GM12878 (cell line): ENCODE measurements around the gene ARMC3. TPM values are rescaled to one million over a fixed set of nuclear protein-coding genes. Genes with fewer than 3 reads are reported as not detected.

ENCODE experiments used
- ATAC-seq: fragments of 200-7000 bp; cut with Tn5 transposase; 3 replicates; pipeline ENCODE4 v1.9.1; 2020; ENCODE audit warnings: mild to moderate bottlenecking, moderate library complexity
- BruUV-seq: library from RNA; stranded (reverse); fragments of 400-500 nt; replicated peaks from 2 replicates; lab custom pipeline; 2021; lab: Mats Ljungman, UMichigan
- CTCF ChIA-PET: fragments of 300-600 bp; sonication (Branson Sonifier 250); formaldehyde crosslinking; extraction: SDS; loops from one replicate; lab custom pipeline; 2021; ENCODE audit warnings: inconsistent platforms; lab: Yijun Ruan, JAX
- POLR2A ChIA-PET: fragments of 350-600 bp; formaldehyde crosslinking; extraction: SDS; loops from one replicate; lab custom pipeline; 2021; ENCODE audit warnings: inconsistent platforms; lab: Charles Lee
- RAD21 ChIA-PET: fragments of 300-600 bp; sonication (Branson Sonifier 250); formaldehyde crosslinking; loops from one replicate; lab custom pipeline; 2023; ENCODE audit warnings: antibody characterized with exemption; ENCODE audit not compliant: unreplicated experiment; lab: Charles Lee
- SMC1A ChIA-PET: fragments of 300-600 bp; sonication (Branson Sonifier 250); formaldehyde crosslinking; loops from one replicate; lab custom pipeline; 2023; ENCODE audit not compliant: unreplicated experiment, uncharacterized antibody; lab: Charles Lee
- DNase-seq: peaks from one replicate; pipeline ENCODE4 v3.0.0-alpha.2; 2011; ENCODE audit warnings: low read depth, low spot score
- FAIRE-seq: peaks from 3 replicates; lab custom pipeline; 2011; peaks lifted over from hg19 to GRCh38; lab: Jason Lieb, UNC
- H2AFZ ChIP-seq: 2 replicates; pipeline ENCODE4 v1.6.0; 2011; ENCODE audit warnings: low read depth, low read length, control low read depth; ENCODE audit not compliant: control insufficient read depth
- H3K27ac ChIP-seq: 2 replicates; pipeline ENCODE4 v1.5.1; 2011; ENCODE audit warnings: control low read depth; ENCODE audit not compliant: control insufficient read depth, insufficient read depth
- H3K27me3 ChIP-seq, 2 experiments: replicated peaks in 1 of 2; 2 replicates each; pipeline versions ENCODE4 v1.6.0 to v1.6.1; 2011; ENCODE audit warnings: low read length in 1 of 2; ENCODE audit not compliant: control insufficient read depth in 2 of 2, insufficient read depth in 2 of 2
- H3K36me3 ChIP-seq, 2 experiments: 2 replicates each; pipeline ENCODE4 v1.5.1; 2011; ENCODE audit warnings: low read length in 1 of 2; ENCODE audit not compliant: control insufficient read depth in 2 of 2, insufficient read depth in 2 of 2
- H3K4me1 ChIP-seq: 2 replicates; pipeline ENCODE4 v1.6.1; 2011; ENCODE audit warnings: mild to moderate bottlenecking, low read length, moderate library complexity, mixed read lengths; ENCODE audit not compliant: control insufficient read depth, insufficient read depth
- H3K4me2 ChIP-seq: 2 replicates; pipeline ENCODE4 v1.6.0; 2011; ENCODE audit warnings: control low read depth; ENCODE audit not compliant: control insufficient read depth, insufficient read depth
- H3K4me3 ChIP-seq: fragments of 200-600 bp; sonication (generic); 2 replicates; pipeline ENCODE4 v1.5.1; 2016
- H3K79me2 ChIP-seq: 2 replicates; pipeline ENCODE4 v1.6.0; 2011; ENCODE audit warnings: low read length; ENCODE audit not compliant: control insufficient read depth, insufficient read depth
- H3K9ac ChIP-seq: 2 replicates; pipeline ENCODE4 v1.8.0; 2011; ENCODE audit warnings: low read length, control low read depth, mixed read lengths; ENCODE audit not compliant: control insufficient read depth, insufficient read depth
- H3K9me3 ChIP-seq: replicated peaks from 3 replicates; pipeline ENCODE4 v1.5.1; 2011; ENCODE audit warnings: mild to moderate bottlenecking, low read length; ENCODE audit not compliant: control insufficient read depth, insufficient read depth
- H4K20me1 ChIP-seq: 2 replicates; pipeline ENCODE4 v1.6.0; 2011; ENCODE audit not compliant: control insufficient read depth, insufficient read depth
- BACH1 ChIP-seq: fragments of 450-650 bp; IDR thresholded peaks from 2 replicates; pipeline ENCODE4 v1.6.1; 2017; ENCODE audit warnings: mild to moderate bottlenecking, borderline replicate concordance
- BRCA1 ChIP-seq: IDR thresholded peaks from 2 replicates; pipeline ENCODE4 v1.6.1; 2011; ENCODE audit warnings: low read depth, low read length, improper control_type of control experiment
- CREM ChIP-seq: IDR thresholded peaks from 2 replicates; pipeline ENCODE4 v1.6.1; 2014; ENCODE audit warnings: antibody characterized with exemption, low read depth
- FOS ChIP-seq: IDR thresholded peaks from 3 replicates; pipeline ENCODE4 v1.6.1; 2011; ENCODE audit warnings: borderline replicate concordance; ENCODE audit not compliant: insufficient read length; ENCODE audit errors: extremely low read depth
- IRF4 ChIP-seq: IDR thresholded peaks from 2 replicates; pipeline ENCODE4 v1.6.1; 2011; ENCODE audit warnings: low read depth, low read length
- MTA2 ChIP-seq: fragments of 450-650 bp; IDR thresholded peaks from 2 replicates; pipeline ENCODE4 v1.6.1; 2016; ENCODE audit warnings: low read depth, mild to moderate bottlenecking, moderate library complexity
- NFYA ChIP-seq: IDR thresholded peaks from 2 replicates; pipeline ENCODE4 v1.6.1; 2011; ENCODE audit warnings: low read depth, mild to moderate bottlenecking, low read length, improper control_type of control experiment, borderline replicate concordance
- PML ChIP-seq: IDR thresholded peaks from 2 replicates; pipeline ENCODE4 v1.6.1; 2012; ENCODE audit warnings: low read length, inconsistent platforms
- POLR2A ChIP-seq: IDR thresholded peaks from 2 replicates; pipeline ENCODE4 v1.6.1; 2011; ENCODE audit warnings: low read depth, mild to moderate bottlenecking, low read length
- REST ChIP-seq: IDR thresholded peaks from 2 replicates; pipeline ENCODE4 v1.6.1; 2012; ENCODE audit warnings: mild to moderate bottlenecking, low read depth, low read length
- STAT3 ChIP-seq: IDR thresholded peaks from 2 replicates; pipeline ENCODE4 v1.6.1; 2011; ENCODE audit warnings: low read depth, low read length, improper control_type of control experiment
- SUZ12 ChIP-seq: fragments of 200-600 bp; sonication (generic); IDR thresholded peaks from one replicate; pipeline ENCODE4 v1.6.1; 2018; ENCODE audit warnings: antibody characterized with exemption, mild to moderate bottlenecking; ENCODE audit not compliant: unreplicated experiment
- TCF12 ChIP-seq: IDR thresholded peaks from 2 replicates; pipeline ENCODE4 v1.6.1; 2011; ENCODE audit warnings: low read depth, mild to moderate bottlenecking, low read length
- WGBS: methylation state at CpG from one replicate; pipeline ENCODE4 v1.1.6; 2016; ENCODE audit warnings: low lambda C conversion rate; ENCODE audit not compliant: insufficient replicate concordance, insufficient coverage; ENCODE audit errors: missing lambda C conversion rate; 5-methylcytosine and 5-hydroxymethylcytosine counted together
- in situ Hi-C: fragments of 300-500 bp; cut with MboI; formaldehyde crosslinking; loops from 9 replicates; pipeline ENCODE4 v1.14.3; 2018; ENCODE audit warnings: mixed read lengths
- intact Hi-C: fragments of 100-400 bp; cut with micrococcal nuclease; formaldehyde crosslinking; loops from one replicate; pipeline ENCODE4 v1.14.2; 2022; ENCODE audit not compliant: unreplicated experiment
- polyA plus RNA-seq, 11 experiments: library from polyadenylated mRNA; depleted of rRNA in 4 of 11; unstranded in 6 of 11; stranded (reverse) in 5 of 11; fragments of >200 nt; fragmentation: Nextera tagmentation in 4 of 11; fragmentation: Illumina TruSeq in 1 of 11; extraction: Ambion mirVana in 4 of 11; extraction: Trizol in 1 of 11; gene quantifications; 1 replicate in 1 of 11; 2 replicates in 10 of 11; pipeline versions ENCODE4 v1.2.1 to v1.2.3, GENCODE V29; 2011 to 2016; ENCODE audit warnings: inconsistent platforms in 2 of 11, missing spikeins in 2 of 11, low read depth in 1 of 11
- total RNA-seq, 4 experiments: library from RNA; depleted of rRNA in 3 of 4; stranded (reverse); fragments of >200 nt in 3 of 4; fragmentation: Illumina TruSeq in 1 of 4; extraction: Trizol in 1 of 4; gene quantifications; 2 replicates each; pipeline versions ENCODE4 v1.2.1 to v1.2.3, GENCODE V29; 2013 to 2021
- TF ChIP-seq, protein P1 (sequence below): fragments of 450-650 bp; IDR thresholded peaks from 2 replicates; pipeline ENCODE4 v1.6.1; 2016; ENCODE audit warnings: mild to moderate bottlenecking

ARMC3 gene
- total and polyA plus RNA-seq, 10 of the 15 experiments (the other 5 are each of a cell fraction or from before 2014, with no cell fraction given) = 0.01 to 0.06 TPM; not detected in 8

GRCh38 chr10:22915314-22915713 lies 12.5 kb upstream of the ARMC3 start:
- Histone ChIP-seq H4K20me1 (no peaks in the 10 kb centered on the region), H3K9me3 (no peaks in the 10 kb centered on the region), H2AFZ (no peak overlapping the region), H3K4me1 (no peaks in the 10 kb centered on the region), H3K4me2 (no peak overlapping the region), H3K27me3 (no peaks in the 10 kb centered on the region), H3K4me3 (no peak overlapping the region), H3K36me3 (no peaks in the 10 kb centered on the region), H3K79me2 (no peaks in the 10 kb centered on the region), H3K27ac (no peak overlapping the region), H3K9ac (no peak overlapping the region)
- ATAC-seq = no peak
- in situ Hi-C loops = no loop called here
- WGBS = 78% methylated on average over 3 of the region's 3 CpGs
- CTCF ChIA-PET = no interaction called here
- BruUV-seq = no TSS peak
- no peak for FAIRE-seq
- intact Hi-C loops = no loop called here
- RAD21 ChIA-PET = no interaction called here
- no peak for DNase-seq
- POLR2A ChIA-PET = no interaction called here
- SMC1A ChIA-PET = interaction anchor here (0.9 kb wide), 1 partner anchor 203 kb away, joined by 4 read pairs; no protein-coding TSS in a partner anchor
- TF ChIP-seq NFYA (no peak), BACH1 (no peak), PML (no peak), BRCA1 (no peak), CREM (no peak), IRF4 (no peak), REST (no peak), STAT3 (no peak), POLR2A (no peak), SUZ12 (no peak), FOS (no peak), TCF12 (no peak), MTA2 (no peak)
- TF ChIP-seq, protein P1, sequence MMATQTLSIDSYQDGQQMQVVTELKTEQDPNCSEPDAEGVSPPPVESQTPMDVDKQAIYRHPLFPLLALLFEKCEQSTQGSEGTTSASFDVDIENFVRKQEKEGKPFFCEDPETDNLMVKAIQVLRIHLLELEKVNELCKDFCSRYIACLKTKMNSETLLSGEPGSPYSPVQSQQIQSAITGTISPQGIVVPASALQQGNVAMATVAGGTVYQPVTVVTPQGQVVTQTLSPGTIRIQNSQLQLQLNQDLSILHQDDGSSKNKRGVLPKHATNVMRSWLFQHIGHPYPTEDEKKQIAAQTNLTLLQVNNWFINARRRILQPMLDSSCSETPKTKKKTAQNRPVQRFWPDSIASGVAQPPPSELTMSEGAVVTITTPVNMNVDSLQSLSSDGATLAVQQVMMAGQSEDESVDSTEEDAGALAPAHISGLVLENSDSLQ = no peak
